Breast epithelium (tissue), 4 donors: Measurements from ENCODE around the gene MACROD1. TPM values are rescaled to one million over a fixed set of nuclear protein-coding genes. Genes with fewer than 3 reads are reported as not detected.
A peak's percentile ranks its signal among the peaks of the same experiment; 100 is the strongest.

Experiments
- DNase-seq, 2 donors: peaks; one replicate each; pipeline ENCODE4 v3.0.0-alpha.2; 2019; ENCODE audit warnings: low spot score in 2 of 2
- H3K27ac ChIP-seq, 2 donors: fragments of 200-600 bp; sonication (generic) in 1 of 2; one replicate each; pipeline ENCODE4 v1.5.1; 2016 to 2019; ENCODE audit warnings: mild to moderate bottlenecking in 1 of 2
- H3K27me3 ChIP-seq, 2 donors: fragments of 200-600 bp; sonication (generic) in 1 of 2; one replicate each; pipeline versions ENCODE4 v1.5.1 to v1.6.0; 2017 to 2019; ENCODE audit warnings: control low read depth in 1 of 2, mild to moderate bottlenecking in 1 of 2
- H3K36me3 ChIP-seq: fragments of 200-600 bp; one replicate; pipeline ENCODE4 v1.5.1; 2019
- H3K4me1 ChIP-seq, 2 donors: fragments of 200-600 bp; sonication (generic); one replicate each; pipeline ENCODE4 v1.5.1; 2016 to 2019; ENCODE audit warnings: control low read depth in 1 of 2
- H3K4me3 ChIP-seq, 3 donors: fragments of 200-600 bp; sonication (generic); 1 replicate in 2 of 3; 2 replicates in 1 of 3; pipeline ENCODE4 v1.5.1; 2016 to 2019; ENCODE audit warnings: mild to moderate bottlenecking in 3 of 3, moderate library complexity in 2 of 3
- H3K9me3 ChIP-seq, 2 donors: fragments of 200-600 bp; sonication (generic) in 1 of 2; one replicate each; pipeline ENCODE4 v1.5.1; 2016 to 2019; ENCODE audit warnings: control low read depth in 1 of 2
- CTCF ChIP-seq, 3 donors: fragments of 450-650 bp; IDR thresholded peaks; one replicate each; pipeline ENCODE4 v1.5.1; 2016 to 2017; ENCODE audit warnings: antibody characterized with exemption in 3 of 3, mild to moderate bottlenecking in 3 of 3, moderate library complexity in 3 of 3
- POLR2A ChIP-seq: fragments of 450-650 bp; IDR thresholded peaks from one replicate; pipeline ENCODE4 v1.6.1; 2016; ENCODE audit warnings: antibody characterized with exemption, mild to moderate bottlenecking, moderate library complexity
- POLR2AphosphoS5 ChIP-seq, 3 donors: sonication (generic); formaldehyde crosslinking; IDR thresholded peaks; one replicate each; pipeline ENCODE4 v1.6.1; 2017; ENCODE audit warnings: antibody characterized with exemption in 3 of 3
- intact Hi-C: fragments of 100-400 bp; cut with DNase I; formaldehyde crosslinking; loops from one replicate; pipeline ENCODE4 v1.15.1; 2023; ENCODE audit warnings: low total_unique reads
- total RNA-seq, 3 donors: library from RNA; depleted of rRNA; stranded (reverse); fragments of >200 nt; gene quantifications; one replicate each; pipeline ENCODE4 v1.1.0, GENCODE V29; 2016

MACROD1 gene
- total RNA-seq, 3 donors from 2014 or later, result 19.7 to 113 (median 40.3) TPM

GRCh38 chr11:64065141-64065465, 100.8 kb downstream of the MACROD1 start:
- intact Hi-C loops, result no loop called here
- Histone ChIP-seq H3K27me3 (no peaks in the 10 kb centered on the region), H3K9me3 (no peaks in the 10 kb centered on the region), H3K4me3 (no peak overlapping the region), H3K27ac (no peak overlapping the region), H3K36me3 (no peaks in the 10 kb centered on the region), H3K4me1 (no peaks in the 10 kb centered on the region)
- DNase-seq, result no peak
- no peak for TF ChIP-seq CTCF (IDR thresholded peaks at IDR 0.05)
- TF ChIP-seq POLR2A, result no peak
- no peak for TF ChIP-seq POLR2AphosphoS5 (IDR thresholded peaks at IDR 0.05)

- TF ChIP-seq POLR2A, result no peak
- no peak for TF ChIP-seq CTCF (IDR thresholded peaks at IDR 0.05)
- no peak for TF ChIP-seq POLR2AphosphoS5 (IDR thresholded peaks at IDR 0.05)
Observed at GRCh38 chr11:64064374-64065140, 101.4 kb downstream of the MACROD1 start.

GRCh38 chr11:64063777-64064176, 102.1 kb downstream of the MACROD1 start:
- Histone ChIP-seq H3K27me3 (no peaks in the 10 kb centered on the region), H3K27ac (no peak overlapping the region), H3K36me3 (no peaks in the 10 kb centered on the region), H3K9me3 (no peaks in the 10 kb centered on the region), H3K4me1 (no peaks in the 10 kb centered on the region), H3K4me3 (no peak overlapping the region)
- no peak for DNase-seq
- intact Hi-C loops, result no loop called here
- TF ChIP-seq POLR2AphosphoS5 (IDR thresholded peaks at IDR 0.05), result no peak
- no peak for TF ChIP-seq POLR2A

More at GRCh38 chr11:64064374-64065140, 101.4 kb downstream of the MACROD1 start:
- Histone ChIP-seq H3K4me3 (no peak overlapping the region), H3K4me1 (no peaks in the 10 kb centered on the region), H3K36me3 (no peaks in the 10 kb centered on the region), H3K9me3 (no peaks in the 10 kb centered on the region), H3K27ac (no peak overlapping the region), H3K27me3 (no peaks in the 10 kb centered on the region)
- intact Hi-C loops, result no loop called here
- no peak for DNase-seq

- TF ChIP-seq POLR2A (no peak), CTCF (IDR thresholded peaks at IDR 0.05) (no peak), POLR2AphosphoS5 (IDR thresholded peaks at IDR 0.05) (no peak)
- H3K9me3 ChIP-seq, result no peaks in the 10 kb centered on the region
- no peak overlapping the region for H3K27ac ChIP-seq
- no peaks in the 10 kb centered on the region for H3K4me1 ChIP-seq
- intact Hi-C loops, result no loop called here
- no peaks in the 10 kb centered on the region for H3K27me3 ChIP-seq
- H3K4me3 ChIP-seq, result no peak overlapping the region
- no peaks in the 10 kb centered on the region for H3K36me3 ChIP-seq
- DNase-seq, result no peak
Observed at GRCh38 chr11:64062185-64063039, 103.5 kb downstream of the MACROD1 start.

GRCh38 chr11:64060861-64061444, 105.0 kb downstream of the MACROD1 start:
- no peak for DNase-seq
- H3K27ac ChIP-seq, result no peak overlapping the region
- H3K4me1 ChIP-seq, result no peaks in the 10 kb centered on the region

More at GRCh38 chr11:64060861-64061444, 105.0 kb downstream of the MACROD1 start:
- Histone ChIP-seq H3K9me3 (no peaks in the 10 kb centered on the region), H3K4me3 (peak overlapping the region; percentile 21 to 58 (median 26)), H3K27me3 (no peaks in the 10 kb centered on the region), H3K36me3 (no peaks in the 10 kb centered on the region)
- intact Hi-C loops, result no loop called here
- TF ChIP-seq POLR2AphosphoS5 (IDR thresholded peaks at IDR 0.05) (no peak), POLR2A (no peak), CTCF (IDR thresholded peaks at IDR 0.05) (no peak)
